ENCODE results near the gene PLAC8.
"Not testable (repeated sequence)": the region's sequence is repeated elsewhere in the genome, so short reads cannot be mapped to it uniquely, and the experiment has no call there.

PLAC8 gene

GRCh38 chr4:83113429-83113786 lies 1.1 kb downstream of the PLAC8 start:
- H3K4me3 ChIP-seq (ENCODE audit: low read depth, low read length): no peak overlapping the region
- no peak for DNase-seq (ENCODE audit: low read depth)

- no peak for DNase-seq (ENCODE audit: low read depth)
- H3K4me3 ChIP-seq (ENCODE audit: low read depth, low read length): no peak overlapping the region
Observed at GRCh38 chr4:83112678-83113428, 1.7 kb downstream of the PLAC8 start.

- no peak overlapping the region for H3K4me3 ChIP-seq (ENCODE audit: low read depth, low read length)
Observed at GRCh38 chr4:83112231-83112630, 2.3 kb downstream of the PLAC8 start.

GRCh38 chr4:83111751-83112141 lies 2.8 kb downstream of the PLAC8 start:
- not testable (repeated sequence) for DNase-seq (ENCODE audit: low read depth); H3K4me3 ChIP-seq (ENCODE audit: low read depth, low read length)

More at GRCh38 chr4:83112231-83112630, 2.3 kb downstream of the PLAC8 start:
- no peak for DNase-seq (ENCODE audit: low read depth)

GRCh38 chr4:83110970-83111750 lies 3.4 kb downstream of the PLAC8 start:
- H3K4me3 ChIP-seq (ENCODE audit: low read depth, low read length): no peak overlapping the region
- no peak for DNase-seq (ENCODE audit: low read depth)

GRCh38 chr4:83110223-83110945 lies 4.1 kb downstream of the PLAC8 start:
- no peak for DNase-seq (ENCODE audit: low read depth)
- H3K4me3 ChIP-seq (ENCODE audit: low read depth, low read length): peak overlapping the region; percentile 60

GRCh38 chr4:83109480-83110222 lies 4.9 kb downstream of the PLAC8 start:
- no peak for DNase-seq (ENCODE audit: low read depth)
- H3K4me3 ChIP-seq (ENCODE audit: low read depth, low read length): peak overlapping the region; percentile 60

- DNase-seq (ENCODE audit: low read depth): no peak
- no peak overlapping the region for H3K4me3 ChIP-seq (ENCODE audit: low read depth, low read length)
Observed at GRCh38 chr4:83108101-83108861, 6.2 kb downstream of the PLAC8 start.

- no peak overlapping the region for H3K4me3 ChIP-seq (ENCODE audit: low read depth, low read length)
- no peak for DNase-seq (ENCODE audit: low read depth)
Observed at GRCh38 chr4:83107631-83108030, 6.9 kb downstream of the PLAC8 start.

- H3K4me3 ChIP-seq (ENCODE audit: low read depth, low read length): no peak overlapping the region
- DNase-seq (ENCODE audit: low read depth): no peak
Observed at GRCh38 chr4:83104991-83105390, 9.5 kb downstream of the PLAC8 start.

GRCh38 chr4:83096397-83096796 lies 18.1 kb downstream of the PLAC8 start:
- no peak overlapping the region for H3K4me3 ChIP-seq (ENCODE audit: low read depth, low read length)

GRCh38 chr4:83093060-83093640 lies 21.4 kb downstream of the PLAC8 start:
- no peak overlapping the region for H3K4me3 ChIP-seq (ENCODE audit: low read depth, low read length)
- DNase-seq (ENCODE audit: low read depth): no peak

More at GRCh38 chr4:83096397-83096796, 18.1 kb downstream of the PLAC8 start:
- no peak for DNase-seq (ENCODE audit: low read depth)

- no peak overlapping the region for H3K4me3 ChIP-seq (ENCODE audit: low read depth, low read length)
- no peak for DNase-seq (ENCODE audit: low read depth)
Observed at GRCh38 chr4:83089410-83090157, 24.9 kb downstream of the PLAC8 start.

- H3K4me3 ChIP-seq (ENCODE audit: low read depth, low read length); DNase-seq (ENCODE audit: low read depth): not testable (repeated sequence)
Observed at GRCh38 chr4:83084956-83085355, 29.6 kb downstream of the PLAC8 start.

- DNase-seq (ENCODE audit: low read depth): no peak
- H3K4me3 ChIP-seq (ENCODE audit: low read depth, low read length): no peak overlapping the region
Observed at GRCh38 chr4:83083925-83084475, 30.5 kb downstream of the PLAC8 start.

- no peak for DNase-seq (ENCODE audit: low read depth)
Observed at GRCh38 chr4:83082777-83083176, 31.8 kb downstream of the PLAC8 start.

GRCh38 chr4:83080561-83080960 lies 34.0 kb downstream of the PLAC8 start:
- DNase-seq (ENCODE audit: low read depth): no peak
- no peak overlapping the region for H3K4me3 ChIP-seq (ENCODE audit: low read depth, low read length)

More at GRCh38 chr4:83082777-83083176, 31.8 kb downstream of the PLAC8 start:
- no peak overlapping the region for H3K4me3 ChIP-seq (ENCODE audit: low read depth, low read length)
